HG03432 (cell line): ENCODE measurements around the gene SLCO3A1.

Source experiments
- ATAC-seq: cut with Tn5 transposase; IDR thresholded peaks from one replicate; pipeline ENCODE4 v1.9.1; 2021; ENCODE audit warnings: mild to moderate bottlenecking, moderate library complexity; ENCODE audit not compliant: unreplicated experiment

SLCO3A1 gene

DNA sequence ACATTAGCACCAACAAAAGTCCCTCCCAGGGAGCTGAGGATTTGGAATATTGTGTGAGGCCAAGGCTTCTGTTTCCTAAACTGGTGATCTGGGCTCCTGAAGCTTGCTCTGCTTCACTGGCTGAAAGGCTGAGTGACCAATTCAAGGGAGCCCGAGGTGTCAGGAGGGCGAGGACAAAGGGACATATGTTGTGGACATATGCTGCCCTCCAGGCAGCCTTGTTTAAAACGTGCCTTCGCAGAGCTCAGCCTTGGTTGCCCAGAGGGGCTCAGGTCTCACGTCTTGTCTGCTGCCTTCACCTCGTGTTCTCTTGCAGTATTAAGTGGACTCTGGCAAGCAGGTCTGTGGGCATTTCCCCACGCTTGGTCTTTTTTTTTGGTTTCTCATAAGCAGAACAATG, 7.0 kb downstream of the SLCO3A1 start:
- ATAC-seq: no peak

DNA sequence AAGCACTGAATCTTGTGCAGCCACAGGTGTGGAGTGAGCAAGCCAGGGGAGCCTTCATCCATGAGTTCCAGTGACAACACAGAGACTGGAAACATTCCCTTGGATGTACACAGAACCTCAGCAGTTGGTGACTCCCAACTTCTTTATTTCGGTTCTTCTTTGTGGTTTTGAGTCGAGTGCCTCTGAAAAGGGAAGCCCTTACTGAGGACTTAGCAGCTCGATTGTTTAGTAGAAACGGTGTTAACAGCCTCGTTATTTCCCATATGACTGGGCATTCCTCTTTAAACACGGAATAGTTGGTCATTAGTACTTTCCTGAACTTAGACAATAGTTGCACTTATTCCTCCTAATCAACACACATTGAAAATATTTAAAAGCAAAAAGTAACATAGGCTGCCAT, 7.7 kb downstream of the SLCO3A1 start:
- no peak for ATAC-seq

DNA sequence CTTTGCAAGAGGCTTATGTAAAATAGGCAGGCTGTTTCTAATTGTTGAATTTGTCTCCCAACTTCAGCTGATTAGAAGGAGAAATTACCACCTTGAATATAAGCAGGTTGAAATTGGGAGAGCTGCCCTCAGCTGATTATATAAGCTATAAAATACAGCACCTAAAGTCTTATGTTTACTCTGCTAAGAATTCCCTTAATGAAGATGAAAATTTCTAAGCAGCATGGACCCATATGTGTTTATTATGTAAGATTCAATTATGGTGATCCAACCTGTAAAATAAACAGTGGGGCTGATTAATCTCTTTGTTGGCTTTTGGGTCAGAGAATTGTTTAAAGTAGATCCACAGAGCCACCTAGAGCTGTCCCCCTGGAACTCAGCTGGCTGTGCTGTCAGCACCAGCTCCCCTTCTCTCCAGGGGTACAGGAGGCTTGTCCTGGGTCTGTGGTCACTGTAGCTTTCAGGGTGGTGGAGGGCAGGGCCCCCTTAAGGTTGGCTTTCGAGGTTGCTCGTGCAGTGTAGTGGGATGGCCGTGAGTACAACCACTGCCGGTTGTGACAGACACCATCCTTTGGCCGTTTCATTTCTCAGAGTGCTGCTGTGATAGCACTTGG, 9.5 kb downstream of the SLCO3A1 start:
- ATAC-seq: no peak

DNA sequence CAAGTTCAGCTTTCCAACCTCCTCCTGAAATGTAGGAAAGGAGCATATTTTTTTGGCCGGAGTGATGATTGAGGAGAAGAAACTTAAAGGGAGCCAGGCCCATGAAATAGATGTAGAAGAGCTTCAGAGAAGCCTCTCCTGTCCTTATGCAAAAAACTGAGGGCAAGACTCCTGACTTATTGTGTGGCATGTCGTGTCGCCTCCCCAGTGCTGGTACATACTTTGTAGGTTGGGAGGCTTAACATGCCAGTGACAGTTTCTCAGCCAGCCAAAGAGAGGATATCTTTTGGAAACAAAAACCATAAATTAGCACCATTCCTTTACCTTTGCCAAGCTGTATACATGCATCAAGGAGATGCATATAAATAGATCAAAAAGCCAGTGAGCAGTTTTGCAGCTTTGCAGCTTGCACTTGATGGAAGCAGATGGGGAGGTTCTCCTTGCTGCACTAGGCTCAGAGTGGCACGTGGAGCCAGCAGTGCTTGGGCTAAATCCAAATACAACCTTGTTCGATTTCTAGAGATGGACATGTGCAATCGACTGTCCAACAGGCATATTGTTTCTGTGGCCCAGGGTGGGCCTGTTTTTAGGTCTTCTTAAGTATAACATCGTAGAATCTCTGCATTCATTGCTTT, 10.2 kb downstream of the SLCO3A1 start:
- no peak for ATAC-seq

DNA sequence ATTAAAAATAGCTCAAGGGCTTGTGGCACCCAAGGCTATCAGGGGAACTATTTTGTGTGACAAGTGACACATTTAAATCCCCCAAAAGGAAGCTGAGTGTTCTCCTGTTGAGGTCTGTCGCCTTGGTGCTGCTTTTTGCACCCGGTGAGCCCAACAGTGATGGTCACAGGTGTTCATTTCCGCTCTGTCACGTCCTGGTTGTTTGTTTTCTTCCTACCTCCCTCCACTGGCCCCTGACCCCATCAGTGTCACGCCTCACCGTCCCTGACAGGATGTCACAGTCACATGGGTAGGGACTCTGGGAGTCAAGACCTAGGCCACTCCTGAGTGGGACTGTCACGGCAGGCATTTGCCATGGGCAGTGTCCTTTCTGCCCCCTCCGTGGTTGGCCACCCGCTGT, 11.2 kb downstream of the SLCO3A1 start:
- peak; percentile 58 for ATAC-seq

DNA sequence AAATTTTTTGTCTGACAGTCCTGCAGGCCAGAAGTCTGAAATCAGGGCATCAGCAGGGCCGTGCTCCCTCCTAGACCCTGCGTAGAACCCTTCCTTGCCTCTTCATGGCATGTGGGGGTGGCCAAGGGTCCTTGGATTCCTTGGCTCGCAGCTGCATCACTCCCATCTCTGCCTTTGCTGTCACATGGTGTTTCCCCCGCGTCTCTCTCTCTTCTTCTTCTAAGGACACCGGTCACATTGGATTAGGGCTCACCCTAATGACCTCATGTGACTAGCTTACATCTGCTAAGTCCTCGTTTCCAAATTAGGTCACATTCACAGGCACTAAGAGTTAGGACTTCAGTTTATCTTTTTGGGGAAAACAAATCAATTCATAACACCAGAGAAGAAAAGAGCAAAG, 12.0 kb downstream of the SLCO3A1 start:
- ATAC-seq: no peak

DNA sequence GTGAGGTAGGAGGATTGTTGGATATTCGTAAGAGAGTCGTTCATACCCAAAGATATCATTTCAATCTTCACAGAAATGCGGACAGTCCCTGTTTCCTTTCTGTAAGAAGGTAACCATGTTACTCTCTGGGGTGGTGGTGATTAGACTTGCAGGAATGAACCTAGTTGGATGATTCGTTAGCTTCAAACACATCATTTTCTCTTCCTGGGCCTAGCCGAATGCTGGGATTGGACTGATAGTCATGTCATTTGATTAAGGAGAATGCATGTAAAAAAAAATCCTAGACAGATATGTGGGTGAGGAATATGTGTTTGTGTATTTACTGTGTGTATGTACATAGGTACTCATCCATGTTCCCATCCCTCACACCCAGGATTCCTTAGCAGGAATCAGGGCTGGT, 12.4 kb downstream of the SLCO3A1 start:
- no peak for ATAC-seq

DNA sequence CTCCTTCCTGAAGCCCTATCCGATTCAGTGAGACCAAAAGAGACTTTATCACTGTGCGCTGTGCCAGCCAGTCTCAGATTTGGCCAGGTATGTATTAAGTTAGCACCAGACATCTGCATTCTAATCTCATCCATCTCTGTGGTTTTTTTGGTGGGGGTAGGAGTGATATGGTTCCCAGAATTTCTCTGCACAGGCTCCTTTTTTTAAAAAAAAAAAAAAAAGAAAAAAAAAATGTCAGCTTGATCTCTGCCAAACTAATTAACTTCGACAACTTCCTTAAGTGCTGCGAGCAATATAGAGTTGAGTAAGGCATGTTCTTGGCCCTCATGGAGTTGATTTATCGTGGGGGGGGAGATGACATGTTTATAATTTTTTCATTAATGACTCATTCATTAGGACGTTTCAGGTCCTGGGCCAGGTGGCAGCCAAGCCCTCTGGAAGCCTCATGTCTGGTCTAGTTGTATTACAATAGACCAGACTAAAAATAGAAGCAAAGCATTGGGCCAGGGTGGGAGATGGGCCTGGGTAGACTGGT, 12.9 kb downstream of the SLCO3A1 start:
- ATAC-seq: no peak

DNA sequence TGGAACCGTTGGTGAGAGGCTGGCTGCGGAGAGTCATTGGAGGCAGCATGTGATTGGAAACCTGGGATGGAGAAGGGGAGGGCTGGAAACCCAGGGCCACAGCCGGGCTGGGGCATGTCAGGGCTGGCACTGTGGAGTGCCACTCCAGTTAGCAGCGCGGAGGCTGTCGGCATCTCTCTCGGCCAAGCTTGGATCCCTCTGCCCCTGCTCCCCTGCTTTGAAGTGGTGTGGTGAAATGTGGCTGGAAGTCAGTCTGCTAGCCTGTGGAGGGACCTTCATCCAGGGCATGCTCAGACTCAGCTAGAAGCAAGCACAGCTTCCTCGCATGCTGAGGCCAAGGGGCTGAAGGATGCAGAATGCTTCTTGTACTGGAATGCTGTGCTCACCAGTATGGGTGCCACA, 13.5 kb downstream of the SLCO3A1 start:
- no peak for ATAC-seq

DNA sequence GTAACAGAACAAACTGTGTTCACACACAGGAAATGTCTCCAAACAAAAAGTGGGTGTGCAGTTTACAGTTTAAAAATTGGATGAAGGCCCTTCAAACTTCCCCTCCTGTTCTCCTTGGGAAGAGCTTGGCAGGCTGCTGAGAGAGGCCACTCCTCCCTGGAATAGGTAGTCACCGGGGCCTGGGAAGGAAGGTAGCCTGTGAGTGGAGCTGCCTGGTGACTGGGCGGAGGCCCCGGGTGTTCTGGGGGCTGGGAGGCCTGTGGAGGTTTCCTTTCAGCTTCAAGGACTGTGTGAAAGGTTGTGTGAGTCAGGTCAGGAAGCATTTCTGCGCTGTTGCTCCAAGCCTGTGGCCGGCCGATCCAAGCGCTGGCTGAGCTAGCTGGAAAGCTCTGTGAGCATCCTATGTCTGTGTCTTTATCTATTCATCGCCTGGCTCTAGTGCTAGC, 14.1 kb downstream of the SLCO3A1 start:
- ATAC-seq: no peak

DNA sequence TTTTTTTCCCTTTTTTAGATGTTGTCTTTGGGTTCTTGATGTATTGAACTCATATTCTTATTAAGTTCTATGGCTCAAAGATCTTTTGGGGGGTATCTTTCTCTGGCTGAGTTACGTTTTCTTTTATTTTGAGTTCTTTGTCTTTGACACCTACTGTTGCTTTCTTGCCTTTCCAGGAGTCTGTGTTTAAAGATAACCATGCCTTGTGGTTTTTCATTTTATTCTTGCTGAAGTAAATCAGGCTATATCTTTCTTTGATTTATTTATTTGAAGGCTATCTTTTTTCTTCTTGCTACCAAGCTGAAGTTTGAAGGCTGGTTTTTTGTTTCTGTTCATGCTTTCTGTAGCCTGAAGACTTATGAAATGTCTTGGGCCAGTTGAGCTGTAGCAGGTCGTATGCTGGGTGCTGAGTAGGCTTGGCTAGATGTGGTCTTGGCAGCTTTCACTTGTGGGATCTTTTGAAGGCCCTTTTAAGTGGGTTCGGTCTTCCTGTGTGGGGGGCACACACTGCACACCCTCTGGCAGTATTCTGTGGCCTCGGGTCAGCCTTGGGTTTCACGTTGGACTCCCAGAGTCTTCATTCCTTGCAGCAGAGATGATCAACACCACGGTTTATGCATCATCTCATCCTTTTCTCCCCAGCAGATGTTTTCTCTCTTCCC, 17.5 kb downstream of the SLCO3A1 start:
- ATAC-seq: no peak

DNA sequence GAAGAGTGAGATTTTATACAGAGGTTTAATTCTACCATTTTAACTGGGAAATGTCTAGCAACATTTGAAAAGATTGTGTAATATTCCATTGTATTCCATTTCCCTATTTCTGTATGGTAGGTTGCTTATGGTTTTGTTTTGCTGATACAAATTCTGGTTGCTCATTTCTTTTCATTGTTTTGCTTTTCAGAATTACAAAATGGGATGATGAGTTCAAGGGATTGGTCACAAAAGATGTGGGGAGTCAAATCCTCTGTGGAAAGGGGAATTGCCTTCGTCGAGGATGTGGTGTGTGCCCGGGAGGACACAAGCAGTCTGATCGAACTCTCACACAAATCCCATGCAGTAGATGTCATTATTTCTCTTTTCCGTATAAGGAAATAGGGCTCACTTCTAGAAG, 18.3 kb downstream of the SLCO3A1 start:
- ATAC-seq: no peak

DNA sequence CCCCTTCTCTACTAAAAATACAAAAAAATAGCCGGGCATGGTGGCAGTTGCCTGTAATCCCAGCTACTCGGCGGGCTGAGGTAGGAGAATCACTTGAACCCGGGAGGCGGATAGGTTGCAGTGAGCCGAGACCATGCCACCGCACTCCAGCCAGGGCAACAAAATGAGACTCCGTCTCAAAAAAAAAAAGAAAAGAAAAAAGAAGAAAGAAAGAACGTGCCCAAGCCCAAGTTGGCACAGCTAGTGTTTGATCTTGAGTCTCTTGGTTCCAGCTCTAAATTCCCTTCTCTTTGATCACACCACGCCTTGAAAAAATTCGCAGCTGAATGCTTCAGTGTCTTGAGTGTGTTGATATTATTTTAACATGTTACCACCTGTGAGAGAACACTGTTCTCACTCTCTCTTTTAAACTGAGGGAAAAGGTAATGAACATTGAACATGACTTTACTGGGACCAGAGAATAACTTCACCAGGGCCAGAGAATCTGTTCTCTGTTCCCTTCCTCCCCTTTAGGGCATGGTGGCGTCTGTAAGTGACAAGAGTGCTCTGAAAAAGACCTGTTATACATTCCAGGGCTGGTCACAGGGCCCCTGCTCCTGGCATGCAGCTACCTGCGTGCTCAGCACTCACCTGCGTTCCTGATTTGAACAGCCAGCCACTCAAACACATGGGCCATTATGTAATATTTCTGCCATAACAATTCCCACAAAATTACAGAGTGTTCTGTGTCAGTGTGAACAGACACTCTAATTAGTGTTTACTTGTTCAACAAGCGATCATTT, 19.0 kb downstream of the SLCO3A1 start:
- no peak for ATAC-seq

DNA sequence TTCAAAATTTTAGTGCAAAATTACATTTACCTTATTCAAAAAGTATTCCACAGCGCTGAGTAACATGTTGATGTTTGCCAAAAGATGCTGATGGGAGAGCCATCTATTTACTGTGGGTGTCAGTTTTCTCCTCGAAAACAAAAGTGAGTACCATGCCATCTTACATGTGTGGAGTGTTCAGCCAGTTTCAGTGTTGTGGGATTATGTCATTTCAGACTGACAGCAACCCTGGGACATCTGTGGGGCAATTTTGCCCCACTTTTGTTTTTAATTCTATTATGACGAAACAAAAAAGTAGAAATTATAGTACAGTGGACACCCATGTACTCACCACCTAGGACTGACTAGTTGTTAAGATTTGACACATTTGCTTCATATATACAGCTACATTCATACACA, 19.6 kb downstream of the SLCO3A1 start:
- no peak for ATAC-seq

DNA sequence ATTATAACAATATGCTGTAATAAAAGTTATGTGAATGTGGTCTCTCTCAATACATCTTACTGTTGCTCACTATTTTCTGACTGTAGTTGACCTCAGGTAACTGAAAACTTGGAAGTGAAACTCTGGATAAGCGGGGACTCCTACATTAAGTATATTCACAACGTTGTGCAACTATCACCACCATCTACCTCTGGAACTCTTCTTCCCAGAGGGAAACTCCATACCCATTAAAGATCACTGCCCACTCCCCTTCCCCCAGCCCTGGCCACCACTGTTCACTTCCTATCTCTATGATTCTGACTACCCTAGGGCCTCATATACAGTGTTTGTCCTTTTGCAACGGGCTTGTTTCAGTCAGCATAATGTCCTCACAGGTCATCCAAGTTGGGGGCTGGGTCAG, 20.7 kb downstream of the SLCO3A1 start:
- no peak for ATAC-seq

DNA sequence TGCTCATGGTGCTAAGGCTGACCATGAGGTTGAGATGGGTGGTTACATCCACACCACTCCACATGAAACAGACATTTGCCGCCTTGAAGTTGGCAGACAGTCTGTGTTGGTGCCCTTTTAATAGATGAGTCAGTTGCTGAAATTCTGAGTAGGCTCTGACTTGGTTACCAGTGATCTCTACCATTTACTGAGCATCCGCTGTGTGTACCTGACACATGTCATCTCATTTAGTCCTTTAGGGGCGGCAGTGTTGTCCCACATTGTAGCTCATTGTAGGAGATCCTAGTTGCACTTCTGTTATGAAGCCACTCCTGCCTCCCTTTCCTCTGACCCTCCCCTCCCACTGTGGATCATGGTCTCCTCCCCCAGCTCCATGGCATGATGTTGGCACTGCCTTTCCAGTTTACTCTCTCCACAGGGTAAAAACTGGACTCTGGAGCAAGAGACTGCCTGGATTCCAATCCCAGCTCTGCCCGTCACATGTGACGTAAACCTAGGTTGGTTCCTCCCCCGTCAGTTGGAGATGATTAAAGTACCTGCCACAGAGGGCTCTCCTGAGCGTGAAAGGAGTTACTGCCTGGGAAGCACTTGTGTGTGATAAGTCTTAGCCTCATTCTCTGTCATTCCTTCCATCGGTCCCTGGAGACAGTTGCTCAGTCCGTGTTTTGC, 21.6 kb downstream of the SLCO3A1 start:
- no peak for ATAC-seq

DNA sequence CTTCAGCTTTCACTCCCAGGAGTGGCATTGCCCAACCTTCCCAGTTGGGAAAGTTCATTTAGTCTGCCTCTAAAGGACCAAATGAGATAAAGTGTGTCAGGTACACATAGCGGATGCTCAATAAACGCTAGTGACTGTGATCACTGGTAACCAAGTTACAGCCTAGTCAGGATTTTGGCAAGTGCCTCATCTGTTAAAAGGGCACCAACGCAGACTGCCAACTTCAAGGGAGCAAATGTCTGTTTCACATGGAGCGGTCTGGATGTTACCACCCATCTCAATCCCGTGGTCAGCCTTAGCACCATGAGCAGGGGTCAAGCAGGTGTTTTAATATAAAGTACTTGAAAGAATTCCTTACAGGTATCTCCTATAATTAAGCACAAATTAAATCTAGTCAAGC, 22.7 kb downstream of the SLCO3A1 start:
- ATAC-seq: no peak

DNA sequence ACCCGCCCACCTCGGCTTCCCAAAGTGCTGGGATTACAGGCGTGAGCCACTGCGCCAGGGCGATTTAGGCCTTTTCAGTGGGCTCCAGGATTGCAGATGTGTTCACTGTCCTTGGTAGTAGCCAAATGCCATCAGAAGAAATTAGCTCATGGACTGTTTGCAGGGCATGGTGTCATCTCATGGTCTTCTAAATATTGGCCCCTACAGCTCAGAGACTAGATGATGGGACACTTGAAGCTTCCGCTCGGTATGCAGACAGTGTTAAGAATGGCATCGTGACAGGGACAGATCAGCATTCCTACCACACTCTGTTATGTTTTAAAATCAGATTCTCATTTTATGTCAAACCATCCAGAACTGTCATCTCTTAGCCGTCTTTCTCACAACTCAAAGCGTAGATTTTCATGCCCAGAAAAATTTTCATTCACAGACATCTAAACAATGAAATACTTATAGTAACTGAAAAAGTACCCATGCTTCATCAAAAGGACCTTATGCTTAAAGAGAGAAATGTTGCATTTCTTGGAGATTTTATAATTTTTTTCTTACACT, 24.9 kb downstream of the SLCO3A1 start:
- no peak for ATAC-seq

DNA sequence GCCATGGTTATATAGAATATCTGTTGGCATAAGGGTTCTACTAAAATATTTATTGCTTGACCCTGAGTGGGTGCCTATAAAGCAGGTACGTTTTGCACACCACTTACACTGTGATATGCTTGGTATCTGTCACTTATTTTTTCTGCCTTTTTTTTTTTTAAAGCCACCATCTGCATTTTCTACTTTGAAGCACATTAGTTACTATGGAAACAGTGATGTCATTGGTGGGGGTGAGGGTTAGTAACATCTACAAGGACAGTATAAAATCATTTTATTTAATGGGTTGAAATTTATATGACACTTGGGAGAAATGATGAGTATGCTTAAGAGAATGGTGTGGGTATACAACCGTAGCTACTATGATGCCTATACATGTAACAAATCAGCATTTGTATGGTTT, 25.6 kb downstream of the SLCO3A1 start:
- ATAC-seq: no peak

DNA sequence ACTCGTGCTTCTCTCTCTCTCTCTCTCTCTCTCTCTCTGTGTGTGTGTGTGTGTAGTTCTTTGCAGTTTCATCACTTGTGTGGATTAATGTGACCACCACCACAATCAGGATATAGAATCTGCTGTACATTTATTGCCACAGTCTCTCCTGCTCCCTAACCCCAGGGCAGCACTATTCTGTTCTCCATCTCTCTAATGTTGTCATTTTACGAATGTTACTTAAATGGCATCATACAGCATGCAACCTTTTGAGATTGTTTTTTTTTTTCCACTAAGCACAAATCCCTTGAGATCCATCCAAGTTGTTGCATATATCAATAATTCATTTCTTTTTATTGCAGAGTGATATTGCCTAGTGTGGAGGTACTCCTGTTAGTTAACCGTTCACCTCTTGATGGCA, 26.9 kb downstream of the SLCO3A1 start:
- no peak for ATAC-seq
